SK-N-SH treated with all-trans-retinoic acid at 6 μM for 48 hours (cell line): ENCODE results near the gene CAPN12.

Experiments
- ARNTL ChIP-seq: fragments of 450-650 bp; formaldehyde crosslinking; IDR thresholded peaks from 2 replicates; pipeline ENCODE4 v1.5.0; 2020; ENCODE audit warnings: low read depth, mild to moderate bottlenecking, moderate library complexity, borderline replicate concordance
- CREB5 ChIP-seq: fragments of 250-450 bp; sonication (Bioruptor Pico); IDR thresholded peaks from 2 replicates; pipeline ENCODE4 v1.5.1; 2020; ENCODE audit warnings: low read depth, mild to moderate bottlenecking, moderate library complexity
- CSDC2 ChIP-seq: fragments of 250-450 bp; sonication (Bioruptor Pico); IDR thresholded peaks from 2 replicates; pipeline ENCODE4 v1.5.0; 2020; ENCODE audit warnings: mild to moderate bottlenecking, moderate library complexity
- ESRRG ChIP-seq: fragments of 250-450 bp; sonication (Bioruptor Pico); IDR thresholded peaks from 2 replicates; pipeline ENCODE4 v1.6.1; 2021; ENCODE audit warnings: mild to moderate bottlenecking
- PPARA ChIP-seq: fragments of 250-450 bp; sonication (Bioruptor Pico); IDR thresholded peaks from 2 replicates; pipeline ENCODE4 v1.5.0; 2020; ENCODE audit warnings: mild to moderate bottlenecking, borderline replicate concordance
- RARB ChIP-seq: fragments of 250-450 bp; sonication (Bioruptor Pico); IDR thresholded peaks from 2 replicates; pipeline ENCODE4 v1.8.0; 2021; ENCODE audit warnings: mild to moderate bottlenecking, moderate library complexity
- TCF4 ChIP-seq: fragments of 250-450 bp; sonication (Bioruptor Pico); IDR thresholded peaks from 2 replicates; pipeline ENCODE4 v1.8.0; 2021; ENCODE audit warnings: mild to moderate bottlenecking, moderate library complexity, borderline replicate concordance
- TSHZ2 ChIP-seq: fragments of 250-450 bp; sonication (Bioruptor Pico); IDR thresholded peaks from 2 replicates; pipeline ENCODE4 v1.5.0; 2020; ENCODE audit warnings: mild to moderate bottlenecking, moderate library complexity
- ZFP3 ChIP-seq: fragments of 250-450 bp; sonication (Bioruptor Pico); IDR thresholded peaks from 2 replicates; pipeline ENCODE4 v1.5.0; 2020; ENCODE audit warnings: mild to moderate bottlenecking, moderate library complexity
- ZNF8 ChIP-seq: fragments of 450-650 bp; formaldehyde crosslinking; IDR thresholded peaks from 2 replicates; pipeline ENCODE4 v1.5.0; 2020; ENCODE audit warnings: mild to moderate bottlenecking, moderate library complexity
- TF ChIP-seq, protein P1 (sequence below): fragments of 250-450 bp; sonication (Bioruptor Pico); IDR thresholded peaks from 2 replicates; pipeline ENCODE4 v1.8.0; 2020; ENCODE audit warnings: mild to moderate bottlenecking, moderate library complexity, borderline replicate concordance

DNA sequence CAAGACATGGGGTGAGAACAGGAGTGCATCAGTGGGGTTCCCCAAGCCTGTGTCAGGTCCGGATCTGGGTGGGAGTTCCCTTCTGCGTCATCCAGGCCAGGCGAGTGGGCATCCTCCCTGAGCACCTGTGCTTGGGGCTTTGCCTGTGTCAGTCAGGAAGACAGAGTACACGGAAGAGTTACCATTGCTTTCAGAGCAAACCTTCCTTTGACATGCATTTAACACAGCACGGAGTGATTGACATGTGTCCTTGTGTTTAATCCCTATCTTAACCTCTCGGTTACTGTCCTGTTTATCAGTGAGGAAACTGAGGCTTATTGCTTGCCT is 47.6 kb downstream of the CAPN12 start:
- no peak for TF ChIP-seq RARB
- TF ChIP-seq PPARA (CRISPR knock-in tag) = no peak
- TF ChIP-seq, protein P1, sequence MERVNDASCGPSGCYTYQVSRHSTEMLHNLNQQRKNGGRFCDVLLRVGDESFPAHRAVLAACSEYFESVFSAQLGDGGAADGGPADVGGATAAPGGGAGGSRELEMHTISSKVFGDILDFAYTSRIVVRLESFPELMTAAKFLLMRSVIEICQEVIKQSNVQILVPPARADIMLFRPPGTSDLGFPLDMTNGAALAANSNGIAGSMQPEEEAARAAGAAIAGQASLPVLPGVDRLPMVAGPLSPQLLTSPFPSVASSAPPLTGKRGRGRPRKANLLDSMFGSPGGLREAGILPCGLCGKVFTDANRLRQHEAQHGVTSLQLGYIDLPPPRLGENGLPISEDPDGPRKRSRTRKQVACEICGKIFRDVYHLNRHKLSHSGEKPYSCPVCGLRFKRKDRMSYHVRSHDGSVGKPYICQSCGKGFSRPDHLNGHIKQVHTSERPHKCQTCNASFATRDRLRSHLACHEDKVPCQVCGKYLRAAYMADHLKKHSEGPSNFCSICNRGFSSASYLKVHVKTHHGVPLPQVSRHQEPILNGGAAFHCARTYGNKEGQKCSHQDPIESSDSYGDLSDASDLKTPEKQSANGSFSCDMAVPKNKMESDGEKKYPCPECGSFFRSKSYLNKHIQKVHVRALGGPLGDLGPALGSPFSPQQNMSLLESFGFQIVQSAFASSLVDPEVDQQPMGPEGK (CRISPR knock-in tag) = no peak
- TF ChIP-seq ZNF8 (CRISPR knock-in tag) = no peak
- no peak for TF ChIP-seq ESRRG (CRISPR knock-in tag)
- no peak for TF ChIP-seq ZFP3
- no peak for TF ChIP-seq TCF4 (CRISPR knock-in tag)
- no peak for TF ChIP-seq CSDC2 (CRISPR knock-in tag)
- no peak for TF ChIP-seq CREB5 (CRISPR knock-in tag)
- no peak for TF ChIP-seq TSHZ2 (CRISPR knock-in tag)
- no peak for TF ChIP-seq ARNTL
